ENCODE results near the gene PSENEN. TPM values are rescaled to one million over a fixed set of nuclear protein-coding genes. Genes with fewer than 3 reads are reported as not detected.

PSENEN gene
- total RNA-seq, 1 experiment from 2014 or later: 70.2 TPM

DNA sequence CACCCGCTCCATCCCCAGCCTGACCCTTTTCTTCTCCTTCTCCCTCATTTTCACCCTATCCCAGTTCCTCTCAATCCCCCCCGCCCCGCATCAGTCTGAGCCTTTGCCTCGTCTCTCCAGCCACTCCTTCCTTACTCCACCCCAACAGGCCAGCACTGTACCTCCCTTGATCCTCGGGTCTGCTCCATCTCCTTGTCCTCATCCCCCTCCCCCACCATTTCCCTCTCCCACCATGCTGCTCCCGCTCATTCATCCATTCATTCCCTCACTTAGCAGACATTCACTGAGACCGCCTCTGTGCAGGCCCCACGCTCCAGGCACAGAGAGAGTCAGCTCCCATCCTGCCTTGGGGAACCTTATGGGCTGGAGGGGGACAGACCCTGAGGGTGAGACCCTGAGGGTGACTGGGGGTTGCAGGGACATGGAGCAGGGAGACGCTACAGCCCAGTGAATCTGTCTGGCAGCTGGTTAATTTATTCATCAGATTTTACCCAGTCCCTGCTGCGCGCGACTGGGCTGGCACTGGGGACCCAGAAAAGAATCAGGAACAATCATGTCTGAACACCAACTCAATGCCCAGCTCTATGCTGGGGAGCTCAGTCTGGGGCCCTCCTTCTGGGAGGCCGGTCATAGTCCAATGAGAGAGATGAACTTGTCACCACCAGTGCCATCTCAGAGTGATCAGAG is 30.8 kb downstream of the PSENEN start:
- peak overlapping the region; percentile 79 for H3K4me3 Mint-ChIP-seq (ENCODE audit: unreplicated experiment)

DNA sequence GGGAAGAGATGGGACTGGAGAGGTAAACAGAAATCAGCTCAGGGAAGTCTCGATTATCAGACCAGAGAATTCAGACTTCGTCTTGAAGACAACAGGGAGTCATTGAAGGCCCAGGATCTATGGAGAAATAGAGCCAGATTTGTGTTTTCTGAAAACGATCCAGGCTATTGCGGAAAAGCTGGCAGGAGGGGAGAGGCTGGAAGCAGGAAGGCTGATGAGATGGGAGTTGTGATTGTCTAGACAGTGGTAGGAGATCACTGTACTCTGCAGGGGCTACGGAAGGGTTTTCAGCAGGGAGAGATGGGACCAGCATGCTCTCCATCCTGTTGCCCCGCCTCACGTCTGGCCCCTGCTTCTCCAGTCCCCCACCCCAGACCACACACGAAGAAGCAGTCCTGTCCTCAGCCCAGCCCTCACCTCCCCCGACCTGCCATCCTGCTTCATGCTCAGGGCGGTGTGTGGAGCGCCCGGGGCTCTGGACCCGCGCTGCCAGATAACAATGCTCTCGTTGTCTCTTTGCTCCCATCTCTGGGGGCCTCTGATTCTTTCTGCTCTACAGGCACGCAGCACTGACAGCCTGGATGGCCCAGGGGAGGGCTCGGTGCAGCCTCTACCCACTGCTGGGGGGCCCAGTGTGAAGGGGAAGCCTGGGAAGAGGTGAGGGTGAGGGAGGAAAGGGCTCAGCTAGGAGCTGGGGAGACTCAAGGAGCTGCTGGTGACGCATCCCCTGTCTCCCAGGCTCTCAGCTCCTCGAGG is 31.8 kb downstream of the PSENEN start:
- TF ChIP-seq, protein P1, sequence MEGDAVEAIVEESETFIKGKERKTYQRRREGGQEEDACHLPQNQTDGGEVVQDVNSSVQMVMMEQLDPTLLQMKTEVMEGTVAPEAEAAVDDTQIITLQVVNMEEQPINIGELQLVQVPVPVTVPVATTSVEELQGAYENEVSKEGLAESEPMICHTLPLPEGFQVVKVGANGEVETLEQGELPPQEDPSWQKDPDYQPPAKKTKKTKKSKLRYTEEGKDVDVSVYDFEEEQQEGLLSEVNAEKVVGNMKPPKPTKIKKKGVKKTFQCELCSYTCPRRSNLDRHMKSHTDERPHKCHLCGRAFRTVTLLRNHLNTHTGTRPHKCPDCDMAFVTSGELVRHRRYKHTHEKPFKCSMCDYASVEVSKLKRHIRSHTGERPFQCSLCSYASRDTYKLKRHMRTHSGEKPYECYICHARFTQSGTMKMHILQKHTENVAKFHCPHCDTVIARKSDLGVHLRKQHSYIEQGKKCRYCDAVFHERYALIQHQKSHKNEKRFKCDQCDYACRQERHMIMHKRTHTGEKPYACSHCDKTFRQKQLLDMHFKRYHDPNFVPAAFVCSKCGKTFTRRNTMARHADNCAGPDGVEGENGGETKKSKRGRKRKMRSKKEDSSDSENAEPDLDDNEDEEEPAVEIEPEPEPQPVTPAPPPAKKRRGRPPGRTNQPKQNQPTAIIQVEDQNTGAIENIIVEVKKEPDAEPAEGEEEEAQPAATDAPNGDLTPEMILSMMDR (IDR thresholded peaks at IDR 0.05; ENCODE audit: insufficient read depth in 1 of 2, low read depth in 1 of 2, low read length in 1 of 2, severe bottlenecking in 1 of 2, unreplicated experiment in 1 of 2): no peak
- intact Hi-C loops (cut with micrococcal nuclease; ENCODE audit: unreplicated experiment): no loop called here
- Mint-ChIP-seq H3K4me1 (ENCODE audit: low read depth, unreplicated experiment) (peaks cover 11% of the 10 kb centered on the region), H3K27me3 (ENCODE audit: insufficient read depth, unreplicated experiment) (peaks cover 3% of the 10 kb centered on the region), H3K27ac (ENCODE audit: unreplicated experiment) (no peak overlapping the region), H3K36me3 (ENCODE audit: insufficient read depth, unreplicated experiment) (peaks cover 18% of the 10 kb centered on the region), H3K9me3 (ENCODE audit: unreplicated experiment) (no peaks in the 10 kb centered on the region), H3K4me3 (ENCODE audit: unreplicated experiment) (peak overlapping the region; percentile 3)
- ChIA-PET POLR2A (no interaction called here), CTCF (interaction anchor here (0.6 kb wide), 1 partner anchor 7 kb away, joined by 3 read pairs; no protein-coding TSS in a partner anchor)
- Histone ChIP-seq H3K4me3 (ENCODE audit: low read depth, low read length) (no peak overlapping the region), H3K36me3 (ENCODE audit: control insufficient read depth, insufficient read depth, low read length) (no peaks in the 10 kb centered on the region; the same call in 1 of the 2 replicates), H3K27me3 (replicated peaks; ENCODE audit: control insufficient read depth, insufficient read depth, low read length) (no peaks in the 10 kb centered on the region), H3K4me1 (no peaks in the 10 kb centered on the region), H3K9me3 (no peaks in the 10 kb centered on the region)
- DNase-seq: peak in 1 of 2 experiments; percentile 26
- no TSS peak for BruUV-seq (replicated peaks)

More for the DNA sequence above, 30.8 kb downstream of the PSENEN start:
- no peaks in the 10 kb centered on the region; the same call in 1 of the 2 replicates for H3K36me3 ChIP-seq (ENCODE audit: control insufficient read depth, insufficient read depth, low read length)
- intact Hi-C loops (cut with micrococcal nuclease; ENCODE audit: unreplicated experiment): no loop called here
- no peaks in the 10 kb centered on the region for H3K4me1 ChIP-seq
- H3K27ac Mint-ChIP-seq (ENCODE audit: unreplicated experiment): no peak overlapping the region
- POLR2A ChIA-PET: no interaction called here
- no TSS peak for BruUV-seq (replicated peaks)
- TF ChIP-seq, protein P1 (IDR thresholded peaks at IDR 0.05; ENCODE audit: insufficient read depth in 1 of 2, low read depth in 1 of 2, low read length in 1 of 2, severe bottlenecking in 1 of 2, unreplicated experiment in 1 of 2): no peak
- no peaks in the 10 kb centered on the region for H3K9me3 ChIP-seq
- no peaks in the 10 kb centered on the region for H3K9me3 Mint-ChIP-seq (ENCODE audit: unreplicated experiment)
- H3K4me3 ChIP-seq (ENCODE audit: low read depth, low read length): peak overlapping the region; percentile 82
- peaks cover 3% of the 10 kb centered on the region for H3K27me3 Mint-ChIP-seq (ENCODE audit: insufficient read depth, unreplicated experiment)
- peaks cover 11% of the 10 kb centered on the region for H3K4me1 Mint-ChIP-seq (ENCODE audit: low read depth, unreplicated experiment)
- CTCF ChIA-PET: interaction anchor here (0.5 to 0.6 kb wide), 2 partner anchors 8 to 83 kb away, joined by 3 to 6 read pairs; no protein-coding TSS in a partner anchor
- H3K36me3 Mint-ChIP-seq (ENCODE audit: insufficient read depth, unreplicated experiment): peaks cover 18% of the 10 kb centered on the region
- H3K27me3 ChIP-seq (replicated peaks; ENCODE audit: control insufficient read depth, insufficient read depth, low read length): no peaks in the 10 kb centered on the region
- peak in 1 of 2 experiments; percentile 29 for DNase-seq

DNA sequence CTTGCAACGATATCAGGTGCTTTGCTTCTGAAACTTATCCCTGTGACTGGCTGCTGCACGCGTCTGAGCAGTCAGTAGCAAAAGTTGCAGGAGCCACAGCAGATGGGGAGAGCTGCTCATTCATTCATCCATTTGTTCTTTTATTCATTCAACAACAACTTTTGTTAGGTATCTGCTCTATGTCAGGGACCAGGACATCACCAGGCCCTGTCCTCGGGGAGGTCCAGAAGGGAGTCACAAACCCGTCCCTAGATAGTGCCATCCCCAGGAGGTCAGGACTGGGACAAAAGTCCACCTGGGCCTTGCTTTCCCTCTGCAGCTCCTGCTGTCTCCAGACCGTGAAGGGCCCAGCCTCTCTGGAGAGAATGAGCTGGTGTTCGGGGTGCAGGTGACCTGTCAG is 32.5 kb downstream of the PSENEN start:
- Mint-ChIP-seq H3K9me3 (ENCODE audit: unreplicated experiment) (no peaks in the 10 kb centered on the region), H3K4me3 (ENCODE audit: unreplicated experiment) (peak overlapping the region; percentile 3), H3K36me3 (ENCODE audit: insufficient read depth, unreplicated experiment) (peaks cover 18% of the 10 kb centered on the region), H3K4me1 (ENCODE audit: low read depth, unreplicated experiment) (peaks cover 12% of the 10 kb centered on the region), H3K27ac (ENCODE audit: unreplicated experiment) (no peak overlapping the region), H3K27me3 (ENCODE audit: insufficient read depth, unreplicated experiment) (peaks cover 3% of the 10 kb centered on the region)
- ChIA-PET POLR2A (no interaction called here), CTCF (no interaction called here)
- H3K36me3 ChIP-seq (ENCODE audit: control insufficient read depth, insufficient read depth, low read length): no peaks in the 10 kb centered on the region; the same call in 1 of the 2 replicates
- no peak for DNase-seq
- no peaks in the 10 kb centered on the region for H3K4me1 ChIP-seq
- TF ChIP-seq, protein P1 (IDR thresholded peaks at IDR 0.05; ENCODE audit: insufficient read depth in 1 of 2, low read depth in 1 of 2, low read length in 1 of 2, severe bottlenecking in 1 of 2, unreplicated experiment in 1 of 2): no peak
- no peak overlapping the region for H3K4me3 ChIP-seq (ENCODE audit: low read depth, low read length)
- H3K9me3 ChIP-seq: no peaks in the 10 kb centered on the region
- intact Hi-C loops (cut with micrococcal nuclease; ENCODE audit: unreplicated experiment): no loop called here
- H3K27me3 ChIP-seq (replicated peaks; ENCODE audit: control insufficient read depth, insufficient read depth, low read length): no peaks in the 10 kb centered on the region
- BruUV-seq (replicated peaks): no TSS peak
